Neural progenitor cell (in vitro differentiated cells): Measurements from ENCODE around the gene ESF1.

Experiments
- CTCF ChIP-seq: fragments of 200-600 bp; sonication (generic); IDR thresholded peaks from 2 replicates; pipeline ENCODE4 v1.5.1; 2017; ENCODE audit warnings: antibody characterized with exemption, mild to moderate bottlenecking
- EZH2 ChIP-seq: fragments of 200-600 bp; sonication (generic); IDR thresholded peaks from 2 replicates; pipeline ENCODE4 v1.6.1; 2017; ENCODE audit warnings: antibody characterized with exemption, mild to moderate bottlenecking, moderate library complexity

- no peak for TF ChIP-seq CTCF
- TF ChIP-seq EZH2, result no peak
Observed at GRCh38 chr20:13684566-13685222, 100.0 kb downstream of the ESF1 start.
